ENCODE results near the gene AOPEP. TPM values are rescaled to one million over a fixed set of nuclear protein-coding genes. Genes with fewer than 3 reads are reported as not detected.

AOPEP gene
- total RNA-seq, 1 experiment from 2014 or later = 15.0 TPM

- H3K27ac Mint-ChIP-seq = 0 out of 7 replicates have a peak overlapping the region, but pooled peaks of 1 of the 3 experiments have one; percentile 14
- H2BK20ac ChIP-seq (ENCODE audit: low read depth, low read length, poor library complexity, severe bottlenecking) = no peak overlapping the region
- H3K56ac ChIP-seq (ENCODE audit: insufficient read length, low read depth, low read length) = no peak overlapping the region
- no peak overlapping the region for H2BK120ac ChIP-seq (ENCODE audit: low read depth, low read length, poor library complexity, severe bottlenecking)
- H3K4me2 ChIP-seq (ENCODE audit: insufficient read depth, insufficient read length, low read length) = no peak overlapping the region
- no CpG with 5 or more reads among the region's 1 CpG for WGBS (ENCODE audit: extremely low coverage, insufficient read length, low lambda C conversion rate)
- H3K4me1 Mint-ChIP-seq = peaks cover 0 to 10% of the 10 kb centered on the region in 2 experiments; a peak in 2 of 4 replicates
- TF ChIP-seq CTCF (conservative IDR thresholded peaks at IDR 0.05) = no peak
- H3K14ac ChIP-seq (ENCODE audit: insufficient read depth, low read length) = no peak overlapping the region
- DNase-seq = no peak
- H3K9me3 Mint-ChIP-seq = no peaks in the 10 kb centered on the region
- no peaks in the 10 kb centered on the region for H3K79me1 ChIP-seq (ENCODE audit: insufficient read depth, low read depth, low read length, poor library complexity, severe bottlenecking)
- no peak overlapping the region for H2BK12ac ChIP-seq (ENCODE audit: insufficient read length, low read depth, low read length)
- H3K9me3 ChIP-seq (ENCODE audit: control insufficient read depth, low read depth, low read length) = no peaks in the 10 kb centered on the region
- H3K79me2 ChIP-seq (ENCODE audit: insufficient read depth, low read length) = no peaks in the 10 kb centered on the region
- H4K20me1 ChIP-seq (ENCODE audit: control insufficient read depth, insufficient read depth, insufficient read length) = no peaks in the 10 kb centered on the region
- no peaks in the 10 kb centered on the region for H3K23me2 ChIP-seq (ENCODE audit: insufficient read length, low read depth, low read length, poor library complexity, severe bottlenecking)
- no peak overlapping the region for H2AK5ac ChIP-seq (ENCODE audit: insufficient read length, low read length)
- no peak overlapping the region for H2BK5ac ChIP-seq (ENCODE audit: insufficient read length, low read length)
- H3K27me3 Mint-ChIP-seq (ENCODE audit: low read depth) = no peaks in the 10 kb centered on the region; the same call in 1 of the 2 replicates
- H3K18ac ChIP-seq (ENCODE audit: insufficient read length, low read depth, low read length) = no peak overlapping the region
- no peak overlapping the region for H3K4me3 Mint-ChIP-seq
- H3T11ph ChIP-seq (ENCODE audit: low read length) = no peak overlapping the region
- no peak overlapping the region for H2AFZ ChIP-seq (ENCODE audit: low read length)
- H4K8ac ChIP-seq (replicated peaks; ENCODE audit: insufficient read length, low read depth, low read length) = no peak overlapping the region
- H4K91ac ChIP-seq (ENCODE audit: insufficient read length, low read depth, low read length) = no peak overlapping the region
- H3K36me3 Mint-ChIP-seq (ENCODE audit: insufficient read depth in 1 of 3, low read depth in 3 of 3) = no peaks in the 10 kb centered on the region; a peak in 1 of 7 replicates
- no peak overlapping the region for H3K9ac ChIP-seq (ENCODE audit: extremely low read depth, insufficient read length, low read length)
- H3K4ac ChIP-seq (ENCODE audit: low read depth, low read length) = no peak overlapping the region
- no peak overlapping the region for H3K27ac ChIP-seq (ENCODE audit: insufficient read length, low read depth, low read length)
- no peak overlapping the region for H2BK15ac ChIP-seq (ENCODE audit: low read depth, low read length)
- H3K27me3 ChIP-seq (ENCODE audit: insufficient read depth, low read length) = no peaks in the 10 kb centered on the region
- H4K5ac ChIP-seq (ENCODE audit: insufficient read length, low read depth, low read length) = no peak overlapping the region
- no peaks in the 10 kb centered on the region; the same call in 1 of the 2 replicates for H3K4me1 ChIP-seq (ENCODE audit: insufficient read depth, low read length)
- no peak overlapping the region for H3K23ac ChIP-seq (ENCODE audit: insufficient read length, low read depth, low read length)
Measured at GRCh38 chr9:94987731-94988130, 261.2 kb downstream of the AOPEP start.
